A673 (cell line): ENCODE measurements around the gene SLC8A2. TPM values are rescaled to one million over a fixed set of nuclear protein-coding genes. Genes with fewer than 3 reads are reported as not detected.

Experiments
- BruUV-seq: library from RNA; stranded (reverse); fragments of 400-500 nt; replicated peaks from 2 replicates; lab custom pipeline; 2021; lab: Mats Ljungman, UMichigan
- CTCF ChIA-PET: fragments of 300-600 bp; sonication (Branson Sonifier 250); formaldehyde crosslinking; loops from one replicate; lab custom pipeline; 2022; ENCODE audit warnings: antibody characterized with exemption; lab: Charles Lee
- POLR2A ChIA-PET: fragments of 300-600 bp; sonication (Branson Sonifier 250); formaldehyde crosslinking; loops from one replicate; lab custom pipeline; 2022; ENCODE audit warnings: antibody characterized with exemption; ENCODE audit not compliant: low non-redundant PET; lab: Charles Lee
- DNase-seq: peaks from one replicate; pipeline ENCODE4 v3.0.0-alpha.2; 2015; ENCODE audit warnings: low spot score
- H3K27ac ChIP-seq: fragments of 200-600 bp; sonication (generic); 2 replicates; pipeline ENCODE4 v1.5.1; 2016; ENCODE audit warnings: mixed run types, low read depth, mild to moderate bottlenecking, mixed read lengths, antibody characterized with exemption, low read length; ENCODE audit not compliant: poor library complexity, severe bottlenecking
- H3K27me3 ChIP-seq: fragments of 200-600 bp; sonication (generic); replicated peaks from 2 replicates; pipeline ENCODE4 v1.6.1; 2017; ENCODE audit warnings: mixed run types, low read depth, mild to moderate bottlenecking, mixed read lengths, antibody characterized with exemption, low read length; ENCODE audit not compliant: insufficient read depth, poor library complexity
- H3K36me3 ChIP-seq: fragments of 200-600 bp; sonication (generic); 2 replicates; pipeline ENCODE4 v1.6.1; 2016; ENCODE audit warnings: mixed run types, mild to moderate bottlenecking, mixed read lengths, antibody characterized with exemption, low read length; ENCODE audit not compliant: insufficient read depth, poor library complexity, severe bottlenecking
- H3K4me1 ChIP-seq: fragments of 200-600 bp; sonication (generic); 2 replicates; pipeline ENCODE4 v1.6.1; 2017; ENCODE audit warnings: mixed run types, mild to moderate bottlenecking, mixed read lengths, antibody characterized with exemption, low read length; ENCODE audit not compliant: insufficient read depth, poor library complexity, severe bottlenecking
- H3K4me3 ChIP-seq: fragments of 200-600 bp; sonication (generic); 2 replicates; pipeline ENCODE4 v1.5.1; 2016; ENCODE audit warnings: low read depth, mixed run types, mild to moderate bottlenecking, mixed read lengths, low read length; ENCODE audit not compliant: poor library complexity, severe bottlenecking
- H3K9me3 ChIP-seq: fragments of 200-600 bp; sonication (generic); 2 replicates; pipeline ENCODE4 v1.6.1; 2016; ENCODE audit warnings: mixed run types, low read depth, mild to moderate bottlenecking, mixed read lengths, antibody characterized with exemption, low read length; ENCODE audit not compliant: poor library complexity, severe bottlenecking
- EZH2 ChIP-seq: fragments of 200-600 bp; sonication (generic); IDR thresholded peaks from 2 replicates; pipeline ENCODE4 v1.6.1; 2017; ENCODE audit warnings: borderline replicate concordance, low read depth, mild to moderate bottlenecking, mixed read lengths, antibody characterized with exemption, low read length; ENCODE audit not compliant: poor library complexity, severe bottlenecking
- intact Hi-C: fragments of 100-400 bp; cut with micrococcal nuclease; formaldehyde crosslinking; loops from one replicate; pipeline ENCODE4 v1.10.0; 2022; ENCODE audit not compliant: unreplicated experiment
- total RNA-seq: library from RNA; stranded (reverse); gene quantifications from 2 replicates; pipeline ENCODE4 v1.2.3, GENCODE V29; 2021
- TF ChIP-seq, protein P1 (sequence below): fragments of 300-800, 200-600 bp; sonication (generic); conservative IDR thresholded peaks from 2 replicates; pipeline ENCODE4 v1.5.1; 2017; ENCODE audit warnings: low read depth, mild to moderate bottlenecking, antibody characterized with exemption, low read length, moderate library complexity, mixed read lengths

SLC8A2 gene
- total RNA-seq, 1 experiment from 2014 or later, result 3.2 TPM

DNA sequence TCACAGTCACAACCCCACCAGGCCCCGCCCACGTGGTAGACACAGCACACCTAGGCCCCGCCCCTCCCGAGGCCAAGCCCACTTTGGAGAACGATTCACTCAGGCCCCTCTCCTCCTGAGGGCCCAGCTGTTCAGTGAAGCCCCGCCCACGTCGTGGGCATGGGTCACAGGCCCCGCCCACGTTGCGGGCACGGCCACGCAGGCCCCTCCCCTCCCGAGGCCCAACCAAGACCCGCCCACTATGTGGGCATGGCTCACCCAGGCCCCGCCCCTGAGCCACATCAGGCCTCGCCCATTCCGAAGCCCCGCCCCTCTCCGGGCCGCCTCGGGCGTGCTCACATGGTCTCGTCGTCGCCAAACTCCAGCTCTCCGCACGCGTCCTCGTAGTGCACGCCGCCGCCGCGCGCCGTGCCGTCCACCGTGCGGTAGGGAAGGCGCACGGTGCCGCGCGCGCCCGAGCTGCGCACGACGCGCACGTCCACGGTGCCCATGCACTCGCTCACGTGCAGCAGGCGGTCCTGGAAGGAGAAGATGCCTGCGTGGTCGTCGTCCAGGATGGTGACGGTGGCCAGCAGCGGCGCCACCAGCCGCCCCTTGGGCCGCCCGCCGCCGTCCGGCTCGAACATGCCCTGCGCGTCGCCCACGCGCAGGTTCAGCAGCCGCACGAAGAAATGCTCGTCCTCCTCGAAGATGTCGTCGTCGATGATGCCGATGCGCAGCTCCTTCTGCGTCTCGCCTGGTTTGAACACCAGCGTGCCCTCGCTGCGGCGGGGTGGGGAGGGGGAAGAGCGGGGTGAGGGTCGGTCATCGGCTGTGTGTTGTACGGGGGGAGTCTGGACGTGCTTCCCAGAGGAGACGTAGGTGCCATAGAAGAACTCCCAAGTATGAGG is 24.0 kb downstream of the SLC8A2 start:
- DNase-seq, result peak; percentile 79
- ChIA-PET POLR2A (no interaction called here), CTCF (interaction anchor here (1.6 kb wide), 1 partner anchor 20 kb away, joined by 5 read pairs; no protein-coding TSS in a partner anchor)
- TF ChIP-seq, protein P1, sequence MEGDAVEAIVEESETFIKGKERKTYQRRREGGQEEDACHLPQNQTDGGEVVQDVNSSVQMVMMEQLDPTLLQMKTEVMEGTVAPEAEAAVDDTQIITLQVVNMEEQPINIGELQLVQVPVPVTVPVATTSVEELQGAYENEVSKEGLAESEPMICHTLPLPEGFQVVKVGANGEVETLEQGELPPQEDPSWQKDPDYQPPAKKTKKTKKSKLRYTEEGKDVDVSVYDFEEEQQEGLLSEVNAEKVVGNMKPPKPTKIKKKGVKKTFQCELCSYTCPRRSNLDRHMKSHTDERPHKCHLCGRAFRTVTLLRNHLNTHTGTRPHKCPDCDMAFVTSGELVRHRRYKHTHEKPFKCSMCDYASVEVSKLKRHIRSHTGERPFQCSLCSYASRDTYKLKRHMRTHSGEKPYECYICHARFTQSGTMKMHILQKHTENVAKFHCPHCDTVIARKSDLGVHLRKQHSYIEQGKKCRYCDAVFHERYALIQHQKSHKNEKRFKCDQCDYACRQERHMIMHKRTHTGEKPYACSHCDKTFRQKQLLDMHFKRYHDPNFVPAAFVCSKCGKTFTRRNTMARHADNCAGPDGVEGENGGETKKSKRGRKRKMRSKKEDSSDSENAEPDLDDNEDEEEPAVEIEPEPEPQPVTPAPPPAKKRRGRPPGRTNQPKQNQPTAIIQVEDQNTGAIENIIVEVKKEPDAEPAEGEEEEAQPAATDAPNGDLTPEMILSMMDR, result no peak
- no peak for TF ChIP-seq EZH2
- Histone ChIP-seq H3K4me3 (peak overlapping the region; percentile 19), H3K9me3 (no peaks in the 10 kb centered on the region), H3K36me3 (no peaks in the 10 kb centered on the region), H3K27ac (no peak overlapping the region), H3K4me1 (peaks cover 17% of the 10 kb centered on the region), H3K27me3 (peaks cover 7% of the 10 kb centered on the region)
- intact Hi-C loops, result loop anchor here (2.0 kb wide), 1 partner anchor 67 kb away; the partner anchor contains the start of gene NAPA
- BruUV-seq, result no TSS peak

DNA sequence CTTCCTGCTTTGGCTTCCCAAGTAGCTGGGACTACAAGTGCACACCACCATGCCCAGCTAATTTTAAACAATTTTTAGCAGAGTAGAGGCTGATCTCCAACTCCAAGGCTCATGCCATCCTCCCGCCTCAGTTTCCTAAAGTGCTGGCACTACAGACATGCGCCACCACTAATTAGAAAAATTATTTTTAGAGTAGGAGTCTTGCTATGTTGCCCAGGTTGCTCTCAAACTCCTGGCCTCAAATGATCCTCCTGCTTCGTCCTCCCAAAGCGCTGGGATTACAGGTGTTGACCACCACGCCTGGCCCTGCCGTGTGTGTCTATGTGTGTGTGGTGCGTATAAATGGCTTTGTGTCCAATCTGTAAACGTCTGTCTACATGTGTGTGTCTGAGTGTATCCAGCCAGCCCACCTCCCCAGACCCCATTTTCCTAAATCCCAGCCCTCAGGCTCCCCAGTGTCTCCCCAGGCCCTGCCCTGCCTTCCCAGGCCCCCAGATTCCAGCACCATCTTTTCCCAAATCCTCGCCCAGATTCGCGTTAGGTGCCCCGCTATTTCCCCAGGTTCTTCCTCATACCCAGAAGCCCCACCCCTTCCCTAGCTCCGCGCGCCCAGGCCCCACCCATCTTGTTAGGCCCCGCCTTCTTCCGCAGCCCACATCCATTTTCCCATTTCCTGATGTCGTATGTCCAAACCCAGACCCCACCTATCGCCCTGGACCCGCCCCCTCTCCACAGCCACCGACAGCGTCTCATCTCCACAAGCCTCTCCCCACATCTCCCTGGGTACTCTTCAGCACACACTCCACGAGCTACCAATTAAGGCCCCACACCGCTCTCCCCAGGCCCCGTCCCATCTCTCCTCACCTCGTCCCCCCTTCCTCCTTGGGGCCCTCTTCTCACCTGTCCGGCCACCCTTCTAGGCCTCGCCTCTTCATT is 24.9 kb downstream of the SLC8A2 start:
- ChIA-PET CTCF (interaction anchor here (0.7 to 1.6 kb wide), 3 partner anchors 19 to 37 kb away, joined by 3 to 5 read pairs (median 3); partner anchors contain the start of gene KPTN), POLR2A (no interaction called here)
- no peaks in the 10 kb centered on the region for H3K36me3 ChIP-seq
- BruUV-seq, result no TSS peak
- TF ChIP-seq, protein P1, result no peak
- TF ChIP-seq EZH2, result no peak
- intact Hi-C loops, result loop anchor here (2.0 kb wide), 1 partner anchor 68 kb away; the partner anchor contains the start of gene NAPA
- no peak overlapping the region for H3K27ac ChIP-seq
- peak; percentile 59 for DNase-seq
- H3K27me3 ChIP-seq, result peaks cover 7% of the 10 kb centered on the region
- peak overlapping the region; percentile 19 for H3K4me3 ChIP-seq
- H3K4me1 ChIP-seq, result peaks cover 17% of the 10 kb centered on the region
- no peaks in the 10 kb centered on the region for H3K9me3 ChIP-seq

GRCh38 chr19:47445937-47446402 is 25.7 kb downstream of the SLC8A2 start:
- H3K4me3 ChIP-seq, result peak overlapping the region; percentile 20

More at GRCh38 chr19:47445937-47446402, 25.7 kb downstream of the SLC8A2 start:
- intact Hi-C loops, result loop anchor here (2.0 kb wide), 1 partner anchor 69 kb away; the partner anchor contains the start of gene NAPA
- Histone ChIP-seq H3K9me3 (no peaks in the 10 kb centered on the region), H3K27me3 (peaks cover 7% of the 10 kb centered on the region), H3K4me1 (peaks cover 17% of the 10 kb centered on the region), H3K27ac (no peak overlapping the region), H3K36me3 (no peaks in the 10 kb centered on the region)
- DNase-seq, result peak; percentile 67
- no peak for TF ChIP-seq EZH2
- TF ChIP-seq, protein P1, result no peak
- BruUV-seq, result no TSS peak
- ChIA-PET CTCF (interaction anchor here (0.7 to 1.2 kb wide), 3 partner anchors 18 to 75 kb away, joined by 3 to 14 read pairs (median 3); partner anchors contain the start of gene KPTN), POLR2A (no interaction called here)
